Measurements from ENCODE around the gene HNRNPA1.
"Not testable (repeated sequence)": the region's sequence is repeated elsewhere in the genome, so short reads cannot be mapped to it uniquely, and the experiment has no call there.

HNRNPA1 gene

DNA sequence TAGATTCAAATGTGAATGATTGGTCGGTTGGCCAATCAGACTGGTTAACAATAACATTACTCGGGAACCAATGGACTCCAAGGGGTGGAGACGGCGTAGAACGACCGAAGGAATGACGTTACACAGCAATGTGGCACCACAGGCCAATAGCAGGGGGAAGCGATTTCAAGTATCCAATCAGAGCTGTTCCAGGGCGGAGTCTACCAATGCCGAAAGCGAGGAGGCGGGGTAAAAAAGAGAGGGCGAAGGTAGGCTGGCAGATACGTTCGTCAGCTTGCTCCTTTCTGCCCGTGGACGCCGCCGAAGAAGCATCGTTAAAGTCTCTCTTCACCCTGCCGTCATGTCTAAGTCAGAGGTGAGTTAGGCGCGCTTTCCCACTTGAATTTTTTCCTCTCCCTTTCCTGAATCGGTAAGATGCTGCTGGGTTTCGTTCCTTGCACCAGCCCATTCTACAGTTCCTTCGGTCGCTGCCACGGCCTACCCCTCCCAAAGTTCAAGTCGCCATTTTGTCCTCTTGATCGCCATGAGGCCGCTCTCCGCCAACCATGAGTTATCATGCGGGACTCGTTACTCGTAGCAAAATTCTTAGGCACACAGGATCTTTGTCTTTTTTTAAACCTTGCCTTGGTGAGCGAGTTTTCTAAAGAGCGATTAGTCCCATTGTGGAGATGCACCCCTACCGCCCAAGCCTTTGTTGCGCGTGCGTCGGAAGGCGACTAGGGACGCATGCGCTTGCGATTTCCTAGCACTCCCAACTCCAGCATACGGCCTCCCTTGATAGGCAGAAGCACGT is at the start of gene HNRNPA1:
HNRNPA1 (plus strand) TSS at position 259 of the 793 bp plus-strand sequence; CDS start at position 341, 82 bp downstream.
- peak; percentile 100 for DNase-seq (ENCODE audit: low spot score)

DNA sequence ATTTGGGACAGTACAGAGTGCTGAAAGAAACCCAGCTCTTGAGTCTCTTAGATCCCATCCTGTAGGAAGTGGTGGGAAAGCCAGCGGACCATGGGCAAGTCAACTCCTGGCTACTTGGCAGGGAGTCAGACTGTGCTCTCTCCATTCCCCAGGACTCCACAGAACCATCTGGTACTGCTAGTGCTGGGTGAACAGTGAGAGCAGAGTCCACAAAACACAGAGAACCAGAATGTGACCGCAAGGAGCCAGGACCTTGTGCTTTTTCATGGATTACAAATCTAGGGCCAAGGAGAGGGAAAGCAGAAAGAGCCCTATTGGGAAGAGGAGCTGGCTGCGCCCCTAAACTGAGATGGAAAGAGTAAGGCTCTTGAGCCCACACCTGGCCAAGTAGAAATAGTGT is 49.3 kb upstream of the HNRNPA1 start:
- DNase-seq (ENCODE audit: low spot score): not testable (repeated sequence)

DNA sequence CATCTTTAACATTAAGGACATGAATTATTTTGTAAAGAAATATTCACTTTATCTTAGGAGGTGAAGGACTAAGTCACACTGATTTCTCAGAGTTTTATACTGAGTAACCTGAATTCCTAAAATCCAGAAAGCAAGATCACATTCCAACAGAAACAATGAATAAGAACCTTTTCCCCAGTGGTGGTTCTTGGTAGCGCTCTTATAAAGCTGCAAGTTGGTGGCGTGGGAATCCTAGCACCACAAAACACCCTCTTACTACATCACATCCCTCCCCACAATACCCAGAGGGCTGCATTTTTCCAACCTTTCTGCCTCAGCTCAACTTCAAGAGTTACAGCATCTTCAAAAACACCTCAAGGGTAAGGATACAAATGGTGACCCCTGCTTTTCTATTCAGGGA is 47.7 kb upstream of the HNRNPA1 start:
- no peak for DNase-seq (ENCODE audit: low spot score)

DNA sequence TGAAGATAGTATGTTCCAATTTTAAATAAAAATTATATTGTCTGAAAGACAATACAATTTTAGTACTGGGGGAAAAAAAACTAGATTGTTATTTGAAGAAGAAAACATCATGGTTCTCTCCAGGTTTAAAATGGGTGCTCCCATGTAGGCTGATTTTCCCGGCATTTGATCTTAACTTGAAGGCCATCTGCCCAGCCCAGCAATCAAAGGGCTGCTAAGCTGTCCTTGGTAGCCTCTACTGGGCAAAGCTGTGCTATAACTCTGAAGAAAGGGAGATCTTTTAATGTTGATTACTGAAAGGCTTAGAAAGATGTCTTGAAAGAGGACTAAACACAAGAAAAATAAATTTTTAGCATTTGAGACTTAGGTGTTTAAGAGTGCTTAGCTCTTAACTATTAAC is 42.0 kb upstream of the HNRNPA1 start:
- no peak for DNase-seq (ENCODE audit: low spot score)

DNA sequence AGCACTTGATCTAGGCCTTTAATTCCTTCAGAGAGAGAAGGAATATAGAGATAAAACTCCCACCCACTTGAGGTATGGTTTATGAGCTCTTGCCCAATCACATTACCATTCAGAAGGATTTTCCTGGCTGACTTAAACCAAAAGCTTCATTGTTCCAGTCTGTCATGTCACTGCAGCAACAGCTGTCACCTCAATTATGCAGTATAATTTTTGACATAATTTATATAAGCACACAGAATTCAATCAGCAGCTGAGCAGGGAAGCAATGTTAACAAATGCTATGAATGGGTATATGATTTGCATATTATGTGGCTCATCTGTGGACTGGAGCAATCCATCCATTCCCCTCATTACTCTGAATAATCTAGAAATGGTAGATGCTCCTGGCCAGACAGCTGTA is 40.9 kb upstream of the HNRNPA1 start:
- DNase-seq (ENCODE audit: low spot score): no peak

DNA sequence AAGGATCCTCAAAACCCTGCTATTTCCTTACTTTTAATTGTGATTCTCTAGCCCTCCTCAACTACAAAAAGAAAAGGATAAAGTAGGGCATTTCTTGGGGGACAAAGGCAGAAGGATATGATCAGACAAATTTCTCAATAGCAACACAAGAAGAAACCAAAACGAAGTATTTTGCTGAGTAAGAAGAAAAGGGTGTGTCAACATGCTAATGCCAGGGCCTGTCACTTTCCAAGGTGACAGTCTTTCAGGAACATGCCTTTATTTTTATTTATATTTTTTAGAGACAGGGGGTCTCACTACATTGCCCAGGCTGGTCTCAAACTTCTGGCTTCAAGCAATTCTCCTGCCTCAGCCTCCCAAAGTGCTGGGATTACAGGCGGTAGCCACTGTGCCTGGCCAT is 40.4 kb upstream of the HNRNPA1 start:
- DNase-seq (ENCODE audit: low spot score): peak; percentile 53

DNA sequence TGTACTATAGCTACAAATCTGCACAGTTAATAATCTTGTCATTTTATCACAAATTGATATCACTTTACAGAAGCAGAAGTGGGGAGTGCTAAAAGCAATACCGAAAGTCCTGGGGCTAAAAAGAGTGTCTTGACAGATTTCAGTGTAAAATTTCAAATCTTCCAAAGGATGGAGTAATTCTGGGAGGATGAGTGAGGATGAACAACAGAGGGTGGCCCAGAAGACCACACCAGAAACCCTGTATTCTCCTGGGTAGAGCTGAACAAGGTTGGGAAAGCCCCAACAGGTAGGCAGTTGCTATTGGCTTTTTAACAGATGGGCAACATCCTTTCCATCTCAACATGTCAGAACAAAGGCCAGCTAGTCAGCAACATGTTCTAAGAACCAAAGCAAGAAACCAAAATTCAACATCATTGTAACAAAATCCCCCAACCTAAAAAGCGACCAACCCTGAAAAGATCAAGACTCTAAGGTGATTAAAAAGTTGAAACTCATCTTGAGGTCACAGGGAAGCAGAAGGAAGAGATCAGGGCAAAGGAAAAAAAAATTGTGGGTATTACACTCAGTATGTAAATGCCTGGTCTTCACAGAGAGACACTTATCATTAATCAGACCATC is 39.4 kb upstream of the HNRNPA1 start:
- no peak for DNase-seq (ENCODE audit: low spot score)

DNA sequence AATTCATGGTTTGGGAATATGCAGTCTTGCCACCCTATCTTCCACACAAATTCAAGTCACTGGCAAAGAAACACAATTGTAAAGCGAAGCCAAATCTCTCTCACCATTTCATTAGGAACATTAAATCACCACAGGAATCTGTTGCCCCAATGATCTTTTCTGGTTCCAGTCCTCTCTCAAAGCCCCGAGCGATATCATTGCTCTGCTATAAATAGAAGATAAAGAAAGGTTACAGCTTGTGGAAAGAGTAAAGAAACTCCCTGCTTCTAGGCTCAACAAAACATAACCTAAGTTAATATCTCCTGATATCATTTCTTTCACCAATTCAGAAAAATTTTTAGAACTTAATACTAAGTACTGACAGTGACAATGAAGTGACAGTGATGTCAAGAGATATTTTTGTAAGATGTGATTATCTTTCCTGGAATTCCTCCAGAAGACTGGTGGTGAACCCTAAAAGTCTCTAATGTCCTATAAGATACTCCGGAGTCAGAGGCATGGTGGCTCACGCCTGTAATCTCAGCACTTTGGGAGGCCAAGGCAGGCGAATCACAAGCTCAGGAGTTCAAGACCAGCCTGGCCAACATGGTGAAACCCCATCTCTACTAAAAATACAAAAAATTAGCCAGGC is 34.4 kb upstream of the HNRNPA1 start:
- DNase-seq (ENCODE audit: low spot score): no peak

DNA sequence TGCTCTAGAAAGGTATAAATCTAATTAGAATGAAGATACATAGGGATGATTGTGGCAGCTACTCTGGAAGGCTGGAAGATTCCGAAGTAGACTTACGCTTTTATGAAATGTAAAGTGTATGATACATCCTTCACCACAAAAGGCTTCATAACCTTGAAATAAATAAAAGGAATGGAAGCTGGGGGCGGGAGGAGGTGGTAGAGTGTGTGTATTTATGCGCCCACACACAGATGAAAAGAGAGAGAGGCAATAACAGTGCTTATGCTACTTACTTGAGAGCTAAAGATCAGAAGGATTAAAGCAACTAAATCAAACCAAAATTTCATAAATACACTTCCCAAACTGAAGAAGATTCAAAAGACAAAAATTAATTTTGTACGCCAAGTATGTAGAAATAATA is 31.0 kb upstream of the HNRNPA1 start:
- DNase-seq (ENCODE audit: low spot score): no peak

DNA sequence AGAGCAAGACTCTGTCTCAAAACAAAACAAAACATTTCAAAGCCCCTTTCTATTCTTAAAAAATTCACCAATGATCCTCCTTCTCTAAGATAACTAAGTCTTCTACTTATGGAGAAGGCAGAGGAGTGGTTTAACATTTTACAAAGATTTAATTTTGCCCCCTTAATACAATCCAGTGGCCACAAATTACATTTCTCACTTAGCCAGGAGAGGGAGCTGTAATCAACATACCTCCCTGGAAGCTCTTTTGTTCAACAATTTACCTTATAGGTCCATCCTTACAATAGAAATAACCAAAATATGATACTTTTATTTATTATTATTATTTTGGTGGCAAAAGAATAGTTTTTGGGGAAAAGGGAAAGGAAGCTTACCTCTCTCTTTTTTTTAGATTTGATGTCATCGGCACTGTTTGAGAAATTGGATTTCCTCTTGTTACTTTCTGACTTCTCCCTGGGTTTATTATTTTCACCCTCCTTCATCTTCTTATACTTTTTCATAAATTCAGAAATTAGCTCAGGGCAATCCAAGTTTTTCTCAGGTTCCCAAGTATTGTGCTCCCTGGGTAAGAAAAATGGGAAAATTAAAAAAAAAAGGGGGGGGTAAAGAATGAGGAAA is 28.8 kb upstream of the HNRNPA1 start:
- peak; percentile 80 for DNase-seq (ENCODE audit: low spot score)

DNA sequence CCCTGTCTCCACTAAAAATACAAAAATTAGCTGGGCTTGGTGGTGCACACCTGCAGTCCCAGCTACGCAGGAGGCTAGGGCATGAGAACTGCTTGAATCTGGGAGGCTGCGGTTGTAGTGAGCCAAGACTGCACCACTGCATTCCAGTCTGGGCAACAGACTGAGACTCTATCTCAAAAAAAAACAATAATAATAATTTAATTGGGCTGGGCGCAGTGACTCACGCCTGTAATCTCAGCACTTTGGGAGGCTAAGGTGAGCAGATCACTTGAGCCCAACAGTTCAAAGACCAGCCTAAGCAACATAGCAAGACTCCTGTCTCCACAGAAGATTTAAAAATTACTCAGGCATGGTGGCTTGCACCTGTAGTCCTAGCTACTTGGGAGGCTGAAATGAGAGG is 27.3 kb upstream of the HNRNPA1 start:
- DNase-seq (ENCODE audit: low spot score): no peak

DNA sequence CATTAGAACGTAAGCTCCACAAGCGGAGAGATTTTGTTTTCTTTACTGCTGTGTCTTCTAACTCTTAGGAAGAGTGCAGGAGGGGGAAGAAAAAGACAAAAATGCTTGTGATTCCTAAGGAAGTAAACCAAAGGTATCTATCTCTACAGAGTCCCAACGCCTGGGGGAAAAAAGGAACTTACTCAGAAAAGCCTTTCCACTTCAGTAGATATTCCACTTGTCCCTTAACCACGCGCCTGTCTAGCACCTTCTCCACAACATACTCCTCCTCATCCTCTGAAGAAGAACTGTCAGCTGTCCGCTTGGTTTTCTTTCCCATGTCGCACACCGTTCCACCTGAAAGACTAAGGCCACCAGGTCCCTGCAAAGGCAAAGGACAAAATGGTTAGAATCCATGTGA is 23.2 kb upstream of the HNRNPA1 start:
- DNase-seq (ENCODE audit: low spot score): no peak

DNA sequence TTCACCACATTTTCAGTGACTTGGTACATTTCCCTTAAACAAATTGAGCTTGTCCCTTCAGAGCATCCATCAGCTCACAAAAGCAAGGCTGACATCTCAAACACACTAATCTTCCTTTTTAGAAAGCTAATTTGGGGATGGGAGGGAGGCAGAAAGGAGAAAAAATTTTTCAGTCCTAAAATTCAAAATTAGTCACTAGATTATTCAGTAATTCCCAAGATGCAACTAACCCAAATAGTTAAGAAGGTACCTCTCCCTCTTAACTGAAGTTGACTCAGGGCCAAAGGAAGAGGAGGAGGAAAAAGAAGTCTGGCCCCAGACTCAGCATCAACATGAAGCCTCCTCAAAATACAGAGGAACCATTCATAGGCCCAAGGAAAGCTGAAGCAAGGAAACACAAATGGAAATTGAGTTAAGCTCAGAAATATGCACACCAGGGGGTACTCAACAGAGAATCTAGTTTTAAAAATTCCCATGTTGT is 22.3 kb upstream of the HNRNPA1 start:
- no peak for DNase-seq (ENCODE audit: low spot score)

DNA sequence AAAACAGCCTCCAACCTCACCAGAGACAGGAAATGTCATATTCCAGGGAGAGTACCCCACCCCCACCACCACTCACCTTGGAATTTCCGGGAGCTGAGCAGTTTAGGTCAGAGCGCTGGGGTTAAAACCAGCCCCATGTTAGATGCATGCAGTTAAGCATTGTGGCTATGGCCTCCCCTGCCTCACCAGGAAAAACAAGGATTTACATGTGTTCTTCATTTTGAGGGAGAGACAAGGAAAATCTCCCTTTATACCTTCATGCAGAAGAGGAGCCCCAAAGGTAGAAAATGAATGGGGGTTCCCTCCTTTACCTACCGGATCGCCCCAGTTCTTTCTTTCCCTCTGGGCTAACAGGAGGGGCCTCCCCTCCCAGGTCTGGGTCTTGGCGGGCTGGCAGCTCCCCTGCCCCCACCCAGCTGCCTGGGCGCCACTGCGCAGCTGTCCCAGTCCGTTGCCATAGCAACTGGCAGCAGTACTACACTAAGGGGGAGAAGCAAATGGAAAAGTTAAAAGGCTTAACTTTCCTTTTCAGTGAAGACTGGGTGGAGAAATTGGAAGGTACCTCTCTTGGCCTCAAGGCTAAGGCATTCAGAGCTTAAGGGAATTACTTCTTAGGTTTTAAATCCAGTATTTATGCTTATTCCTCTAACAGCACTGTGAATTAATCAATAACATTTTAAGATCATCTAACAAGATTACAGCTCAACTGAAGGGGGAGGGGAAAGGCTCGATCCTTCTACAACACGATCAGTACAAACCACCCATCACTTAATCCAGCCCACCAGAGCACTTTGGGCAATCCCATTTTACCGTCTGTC is 21.1 kb upstream of the HNRNPA1 start:
- DNase-seq (ENCODE audit: low spot score): peak; percentile 58

DNA sequence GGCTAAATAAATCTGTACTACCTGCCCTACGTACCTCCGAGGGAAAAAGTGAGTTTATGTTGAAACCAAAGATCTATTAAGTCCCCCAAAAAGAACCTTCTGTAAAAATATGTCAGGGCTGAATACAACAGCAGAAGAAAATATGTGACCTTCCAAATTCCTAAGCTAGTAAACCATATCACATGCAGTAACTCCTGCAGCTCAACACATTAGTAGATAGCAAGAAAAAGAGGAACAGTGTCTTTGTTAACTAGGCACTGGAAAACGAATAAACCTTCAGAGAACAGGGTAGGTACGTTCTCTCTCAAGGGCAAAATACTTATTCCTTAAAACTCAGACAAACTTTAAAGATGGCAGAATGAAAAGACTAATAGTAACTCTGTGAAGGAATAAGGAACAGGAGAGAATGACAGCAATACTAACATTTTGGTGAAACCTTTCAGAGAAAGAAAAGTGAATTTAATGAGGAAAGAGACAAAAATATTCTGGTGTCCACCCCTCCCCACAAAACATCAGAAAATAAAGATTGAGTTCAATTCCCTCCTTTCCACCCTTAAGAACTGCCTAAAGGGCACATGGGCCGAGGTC is 18.6 kb upstream of the HNRNPA1 start:
- no peak for DNase-seq (ENCODE audit: low spot score)

DNA sequence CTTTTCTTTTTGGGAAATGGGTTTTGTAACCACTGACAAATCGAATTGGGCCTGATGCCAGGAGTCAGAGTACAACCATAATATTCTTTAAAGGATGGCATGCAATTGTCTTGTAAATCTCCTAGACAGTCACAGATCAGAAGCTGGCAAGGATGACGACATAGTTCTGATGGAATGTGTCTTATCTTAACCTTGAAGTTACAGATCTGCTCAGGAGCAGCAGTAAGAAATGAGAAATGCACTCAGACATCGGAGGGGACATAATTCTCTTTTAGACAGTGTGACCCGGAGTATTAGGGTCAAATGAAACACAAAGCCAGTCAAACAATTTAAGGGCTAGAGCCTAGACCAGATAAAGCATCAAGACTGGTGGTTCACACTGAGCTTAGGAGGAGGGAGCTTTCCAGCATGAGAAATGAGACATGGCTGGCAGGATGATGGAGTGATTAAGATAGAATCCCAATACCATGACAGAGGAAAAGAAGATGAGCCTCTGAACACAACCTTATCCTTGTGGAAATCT is 18.1 kb upstream of the HNRNPA1 start:
- no peak for DNase-seq (ENCODE audit: low spot score)

DNA sequence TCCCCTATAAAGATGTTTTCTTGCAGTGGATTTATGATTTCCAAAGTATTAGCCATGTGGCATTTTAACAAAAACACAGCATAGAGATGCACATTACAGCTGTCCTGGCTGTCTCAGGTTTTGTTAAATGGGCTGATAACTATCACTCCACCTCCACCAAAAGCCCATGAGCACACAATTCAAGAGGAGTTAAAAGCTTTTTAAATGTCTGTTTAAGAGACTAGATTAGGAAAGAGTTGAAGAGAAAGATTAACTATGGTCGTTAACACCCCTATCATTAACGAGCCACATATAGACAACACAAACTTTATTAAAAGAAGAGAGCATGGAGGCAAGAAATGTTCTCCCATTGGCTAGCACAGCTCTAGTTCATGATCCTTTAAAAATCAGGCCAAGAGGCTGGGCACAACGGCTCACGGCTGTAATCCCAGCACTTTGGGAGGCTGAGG is 15.1 kb upstream of the HNRNPA1 start:
- no peak for DNase-seq (ENCODE audit: low spot score)

DNA sequence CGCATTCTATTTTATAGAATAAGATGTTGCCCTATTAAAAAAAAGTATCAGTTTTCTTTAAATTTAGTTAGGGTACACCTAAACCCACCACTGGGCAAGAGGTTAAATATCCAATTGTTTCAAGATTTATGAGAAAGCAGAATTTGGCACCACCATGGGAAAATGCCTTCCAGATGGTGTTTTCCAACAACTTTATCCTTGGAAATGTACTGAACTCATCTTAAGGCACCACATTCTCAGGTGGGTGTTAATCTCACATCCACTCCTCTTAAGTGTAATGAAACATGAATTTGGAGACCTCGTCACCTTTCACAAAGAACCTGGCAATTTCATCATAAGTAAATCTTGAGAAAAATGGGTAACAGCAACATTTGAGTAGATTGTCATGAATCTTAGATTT is 13.7 kb upstream of the HNRNPA1 start:
- no peak for DNase-seq (ENCODE audit: low spot score)

DNA sequence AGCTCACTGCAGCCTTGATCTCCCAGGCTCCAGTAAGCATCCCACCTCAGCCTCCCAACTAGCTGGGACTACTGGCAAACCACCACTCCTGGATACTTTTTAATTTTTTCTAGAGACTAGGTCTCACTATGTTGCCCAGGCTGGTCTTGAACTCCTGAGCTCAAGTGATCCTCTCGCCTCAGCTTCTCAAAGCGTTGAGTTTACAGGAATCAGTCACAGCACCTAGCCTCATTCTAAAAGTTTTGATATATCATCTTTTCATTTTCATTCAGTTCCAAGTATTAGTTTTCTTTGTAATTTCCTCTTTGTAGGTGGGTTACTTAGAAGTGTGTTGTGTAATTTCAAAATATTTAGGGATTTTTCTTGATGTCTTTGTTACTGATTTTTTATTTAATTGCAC is 10.2 kb upstream of the HNRNPA1 start:
- DNase-seq (ENCODE audit: low spot score): no peak

DNA sequence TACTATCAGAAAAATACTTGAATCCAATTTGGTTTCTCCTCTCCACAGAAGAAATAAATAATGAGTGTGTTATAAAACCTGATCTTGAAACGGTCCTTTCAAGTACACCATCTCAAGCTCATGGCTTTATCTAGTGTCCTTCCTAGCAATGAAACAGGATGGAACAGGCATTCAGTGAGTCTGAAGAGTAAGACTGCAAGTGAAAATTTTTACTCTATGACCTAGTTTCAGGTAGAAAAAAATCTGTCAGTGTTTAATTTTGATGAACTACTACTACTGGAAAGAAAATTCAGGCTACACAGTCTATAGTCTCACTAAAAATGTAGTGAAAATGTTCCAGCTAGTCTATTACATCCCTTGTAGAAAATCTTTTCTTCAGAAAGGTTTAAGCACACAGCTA is 8.3 kb upstream of the HNRNPA1 start:
- no peak for DNase-seq (ENCODE audit: low spot score)

DNA sequence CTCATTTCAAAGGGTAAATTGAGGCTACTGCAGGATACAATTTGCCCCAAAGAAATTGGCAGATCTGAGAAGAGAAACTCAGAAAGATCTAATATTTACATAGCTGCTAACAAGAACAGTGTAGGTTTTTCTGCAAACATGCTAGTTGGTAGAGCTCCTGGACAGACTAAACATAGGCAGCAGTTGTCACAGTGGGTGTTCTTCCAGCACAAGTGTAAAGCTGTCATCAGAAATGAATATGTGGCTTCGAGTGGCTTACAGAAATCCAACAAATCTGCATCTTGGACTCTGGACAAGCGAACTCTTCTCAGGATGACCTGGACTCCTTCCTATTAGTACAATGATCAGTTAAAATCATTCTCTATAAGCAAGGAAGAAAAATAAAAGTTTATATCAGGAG is 6.5 kb upstream of the HNRNPA1 start:
- no peak for DNase-seq (ENCODE audit: low spot score)

Data from hematopoietic multipotent progenitor cell treated with erythropoietin and hydrocortisone succinate and interleukin-3 and kit ligand, for 17 days (in vitro differentiated cells).